HepG2 (cell line): ENCODE results near the gene CSMD2. TPM values are rescaled to one million over a fixed set of nuclear protein-coding genes. Genes with fewer than 3 reads are reported as not detected.

Experiments
- ATAC-seq: fragments of 200-7000 bp; cut with Tn5 transposase; 3 replicates; pipeline ENCODE4 v1.9.1; 2020; ENCODE audit warnings: mild to moderate bottlenecking, moderate library complexity
- BruUV-seq: library from RNA; stranded (reverse); fragments of 400-500 nt; replicated peaks from 2 replicates; lab custom pipeline; 2021; lab: Mats Ljungman, UMichigan
- CTCF ChIA-PET: fragments of 300-600 bp; formaldehyde crosslinking; extraction: SDS; loops from one replicate; lab custom pipeline; 2021; ENCODE audit warnings: low total read pairs, inconsistent platforms, low intra/inter-chr PET ratio; lab: Yijun Ruan, JAX
- POLR2A ChIA-PET: fragments of 350-600 bp; sonication (Branson Sonifier 250); formaldehyde crosslinking; loops from one replicate; lab custom pipeline; 2020; ENCODE audit warnings: antibody characterized with exemption, inconsistent platforms; lab: Yijun Ruan, JAX
- DNase-seq: peaks from one replicate; pipeline ENCODE4 v3.0.0-alpha.2; 2015; ENCODE audit warnings: low spot score
- FAIRE-seq: peaks from 3 replicates; lab custom pipeline; 2011; peaks lifted over from hg19 to GRCh38; lab: Jason Lieb, UNC
- H2AFZ ChIP-seq: one replicate; pipeline ENCODE4 v1.6.1; 2011; ENCODE audit warnings: low read length, inconsistent platforms
- H3K27ac ChIP-seq: fragments of 300-600 bp; 3 replicates; pipeline ENCODE4 v1.8.0; 2011; ENCODE audit warnings: mixed run types, mild to moderate bottlenecking, mixed read lengths, low read length, inconsistent platforms; ENCODE audit not compliant: insufficient read depth; ENCODE audit errors: extremely low read length
- H3K27me3 ChIP-seq, 2 experiments: fragments of 200-600 bp in 1 of 2; 2 replicates in 1 of 2; 3 replicates in 1 of 2; pipeline versions ENCODE4 v1.6.0 to v1.8.0; 2011; ENCODE audit warnings: low read length in 2 of 2, mild to moderate bottlenecking in 2 of 2, moderate library complexity in 2 of 2, inconsistent platforms in 1 of 2; ENCODE audit not compliant: insufficient read depth in 2 of 2, control insufficient read depth in 1 of 2
- H3K36me3 ChIP-seq, 2 experiments: fragments of 200-600 bp in 1 of 2; replicated peaks in 1 of 2; 2 replicates in 1 of 2; 3 replicates in 1 of 2; pipeline versions ENCODE4 v1.5.1 to v1.8.0; 2011; ENCODE audit warnings: low read length in 2 of 2, inconsistent platforms in 1 of 2; ENCODE audit not compliant: insufficient read depth in 2 of 2, control insufficient read depth in 1 of 2
- H3K4me1 ChIP-seq: 2 replicates; pipeline ENCODE4 v1.5.1; 2012; ENCODE audit warnings: low read length, inconsistent platforms; ENCODE audit not compliant: insufficient read depth
- H3K4me2 ChIP-seq: 2 replicates; pipeline ENCODE4 v1.6.0; 2011; ENCODE audit warnings: low read depth, low read length, inconsistent platforms
- H3K4me3 ChIP-seq, 3 experiments: fragments of 200-600 bp in 1 of 3; sonication (generic), shearing (Covaris generic) in 1 of 3; replicated peaks in 1 of 3; 2 replicates each; pipeline ENCODE4 v1.5.1; 2011 to 2016; ENCODE audit warnings: low read length in 3 of 3, inconsistent platforms in 2 of 3, low read depth in 2 of 3, mild to moderate bottlenecking in 2 of 3, control low read depth in 1 of 3, mixed read lengths in 1 of 3; ENCODE audit not compliant: insufficient read depth in 1 of 3
- H3K79me2 ChIP-seq: one replicate; pipeline ENCODE4 v1.6.1; 2011; ENCODE audit warnings: low read length, inconsistent platforms; ENCODE audit not compliant: insufficient read depth
- H3K9ac ChIP-seq: 2 replicates; pipeline ENCODE4 v1.6.0; 2011; ENCODE audit warnings: mild to moderate bottlenecking, low read depth, low read length, inconsistent platforms; ENCODE audit not compliant: insufficient read depth
- H3K9me3 ChIP-seq: 2 replicates; pipeline ENCODE4 v1.5.1; 2012; ENCODE audit warnings: mild to moderate bottlenecking, low read length
- H4K20me1 ChIP-seq: 2 replicates; pipeline ENCODE4 v1.6.0; 2011; ENCODE audit warnings: inconsistent platforms, mild to moderate bottlenecking, low read length, moderate library complexity; ENCODE audit not compliant: insufficient read depth
- ARHGAP35 ChIP-seq: sonication (generic); formaldehyde crosslinking; IDR thresholded peaks from 2 replicates; pipeline ENCODE4 v1.9.0; 2022; ENCODE audit warnings: mild to moderate bottlenecking, inconsistent platforms, moderate library complexity, missing genetic modification reagents, borderline replicate concordance
- GLMP ChIP-seq: sonication (generic); formaldehyde crosslinking; IDR thresholded peaks from 2 replicates; pipeline ENCODE4 v1.9.0; 2021; ENCODE audit warnings: missing genetic modification reagents, mild to moderate bottlenecking, borderline replicate concordance
- NCOA5 ChIP-seq: sonication (generic); formaldehyde crosslinking; IDR thresholded peaks from 2 replicates; pipeline ENCODE4 v1.4.0; 2020; ENCODE audit warnings: missing genetic modification reagents
- PAWR ChIP-seq: sonication (generic); formaldehyde crosslinking; IDR thresholded peaks from 2 replicates; pipeline ENCODE4 v1.4.0; 2020; ENCODE audit warnings: missing genetic modification reagents, mild to moderate bottlenecking, borderline replicate concordance
- POLR2A ChIP-seq, 2 experiments: IDR thresholded peaks; 2 replicates each; pipeline ENCODE4 v1.6.1; 2011; ENCODE audit warnings: low read depth in 2 of 2, low read length in 2 of 2, mild to moderate bottlenecking in 1 of 2, moderate library complexity in 1 of 2; ENCODE audit not compliant: insufficient read depth in 1 of 2
- RXRA ChIP-seq: sonication (generic); formaldehyde crosslinking; IDR thresholded peaks from 2 replicates; pipeline ENCODE4 v1.5.1; 2020; ENCODE audit warnings: missing genetic modification reagents
- SMYD3 ChIP-seq: sonication (generic); formaldehyde crosslinking; IDR thresholded peaks from 2 replicates; pipeline ENCODE4 v1.8.1; 2023; ENCODE audit warnings: mild to moderate bottlenecking, missing genetic modification reagents
- SRSF9 ChIP-seq: fragments of 200-400 bp; formaldehyde crosslinking; IDR thresholded peaks from 2 replicates; pipeline ENCODE4 v1.6.1; 2018; ENCODE audit warnings: borderline replicate concordance, mild to moderate bottlenecking, low read depth, low read length; ENCODE audit not compliant: insufficient read depth, poor library complexity, severe bottlenecking
- TMF1 ChIP-seq: sonication (generic); formaldehyde crosslinking; IDR thresholded peaks from 2 replicates; pipeline ENCODE4 v1.8.1; 2022; ENCODE audit warnings: low read depth, missing genetic modification reagents
- TRAFD1 ChIP-seq: sonication (generic); formaldehyde crosslinking; IDR thresholded peaks from 2 replicates; pipeline ENCODE4 v1.5.1; 2020; ENCODE audit warnings: missing genetic modification reagents, mild to moderate bottlenecking, borderline replicate concordance
- ZFP1 ChIP-seq: IDR thresholded peaks from 2 replicates; pipeline ENCODE4 v1.6.1; 2016
- ZFP36L2 ChIP-seq: sonication (generic); formaldehyde crosslinking; IDR thresholded peaks from 2 replicates; pipeline ENCODE4 v1.4.0; 2020; ENCODE audit warnings: missing genetic modification reagents
- ZNF652 ChIP-seq: IDR thresholded peaks from 2 replicates; pipeline ENCODE4 v1.6.1; 2016; ENCODE audit warnings: low read depth, borderline replicate concordance
- WGBS: methylation state at CpG from one replicate; pipeline ENCODE4 v1.1.6; 2017; ENCODE audit warnings: low lambda C conversion rate; 5-methylcytosine and 5-hydroxymethylcytosine counted together
- in situ Hi-C: cut with HindIII; loops from 2 replicates; pipeline ENCODE4 v1.10.0; 2017; ENCODE audit warnings: low pct_unique_long_range_greater_than_20kb; ENCODE audit not compliant: extremely low pct_ligation_motif_present
- intact Hi-C: fragments of 100-400 bp; cut with micrococcal nuclease; formaldehyde crosslinking; loops from one replicate; pipeline ENCODE4 v1.10.0; 2022; ENCODE audit not compliant: unreplicated experiment
- polyA plus RNA-seq, 8 experiments: library from polyadenylated mRNA; depleted of rRNA in 3 of 8; stranded (reverse) in 7 of 8; unstranded in 1 of 8; fragments of >200 nt; fragmentation: Illumina TruSeq in 4 of 8; extraction: Trizol in 4 of 8; gene quantifications; 2 replicates each; pipeline versions ENCODE4 v1.2.1 to v1.2.3, GENCODE V29; 2011 to 2016; ENCODE audit warnings: low read depth in 4 of 8, missing spikeins in 1 of 8, mixed read lengths in 1 of 8; ENCODE audit not compliant: insufficient read depth in 1 of 8
- total RNA-seq, 5 experiments: library from RNA; depleted of rRNA; stranded (reverse); fragments of >200 nt; fragmentation: Illumina TruSeq; extraction: Trizol; gene quantifications; 2 replicates each; pipeline ENCODE4 v1.2.3, GENCODE V29; 2016; ENCODE audit warnings: low read depth in 1 of 5
- TF ChIP-seq, protein P1 (sequence below): sonication (generic); formaldehyde crosslinking; IDR thresholded peaks from 2 replicates; pipeline ENCODE4 v1.9.0; 2022; ENCODE audit warnings: missing genetic modification reagents, mild to moderate bottlenecking, borderline replicate concordance
- TF ChIP-seq, protein P2 (sequence below): sonication (generic); formaldehyde crosslinking; IDR thresholded peaks from 2 replicates; pipeline ENCODE4 v1.5.1; 2020; ENCODE audit warnings: missing genetic modification reagents, mild to moderate bottlenecking, borderline replicate concordance

CSMD2 gene
- total and polyA plus RNA-seq, 2 of the 13 experiments (the other 11 are each of a cell fraction or from before 2014, with no cell fraction given) = not detected

GRCh38 chr1:34073028-34073695 is 91.9 kb downstream of the CSMD2 start:
- Histone ChIP-seq H3K27ac (no peak overlapping the region), H3K9me3 (0 out of 2 replicates have a peak, but pooled peaks cover 12% of the 10 kb centered on the region), H3K79me2 (no peaks in the 10 kb centered on the region), H2AFZ (no peak overlapping the region), H4K20me1 (no peaks in the 10 kb centered on the region), H3K4me2 (no peak overlapping the region), H3K4me3 (no peak overlapping the region), H3K27me3 (no peaks in the 10 kb centered on the region), H3K4me1 (no peaks in the 10 kb centered on the region), H3K9ac (no peak overlapping the region), H3K36me3 (no peaks in the 10 kb centered on the region)
- intact Hi-C loops (no loop called here), in situ Hi-C loops (no loop called here)
- no peak for TF ChIP-seq TMF1
- TF ChIP-seq GLMP (CRISPR knock-in tag) = no peak
- TF ChIP-seq POLR2A (IDR thresholded peaks at IDR 0.05; ENCODE audit: insufficient read depth in 1 of 2, low read depth in 2 of 2, low read length in 2 of 2) = no peak
- TF ChIP-seq SRSF9 = no peak
- TF ChIP-seq ZFP36L2 (CRISPR knock-in tag) = no peak
- no peak for TF ChIP-seq ARHGAP35
- no peak for TF ChIP-seq PAWR (CRISPR knock-in tag)
- no peak for TF ChIP-seq TRAFD1 (CRISPR knock-in tag)
- no peak for TF ChIP-seq RXRA (CRISPR knock-in tag)
- no peak for TF ChIP-seq SMYD3 (CRISPR knock-in tag)
- TF ChIP-seq, protein P1, sequence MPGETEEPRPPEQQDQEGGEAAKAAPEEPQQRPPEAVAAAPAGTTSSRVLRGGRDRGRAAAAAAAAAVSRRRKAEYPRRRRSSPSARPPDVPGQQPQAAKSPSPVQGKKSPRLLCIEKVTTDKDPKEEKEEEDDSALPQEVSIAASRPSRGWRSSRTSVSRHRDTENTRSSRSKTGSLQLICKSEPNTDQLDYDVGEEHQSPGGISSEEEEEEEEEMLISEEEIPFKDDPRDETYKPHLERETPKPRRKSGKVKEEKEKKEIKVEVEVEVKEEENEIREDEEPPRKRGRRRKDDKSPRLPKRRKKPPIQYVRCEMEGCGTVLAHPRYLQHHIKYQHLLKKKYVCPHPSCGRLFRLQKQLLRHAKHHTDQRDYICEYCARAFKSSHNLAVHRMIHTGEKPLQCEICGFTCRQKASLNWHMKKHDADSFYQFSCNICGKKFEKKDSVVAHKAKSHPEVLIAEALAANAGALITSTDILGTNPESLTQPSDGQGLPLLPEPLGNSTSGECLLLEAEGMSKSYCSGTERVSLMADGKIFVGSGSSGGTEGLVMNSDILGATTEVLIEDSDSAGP (CRISPR knock-in tag) = no peak
- TF ChIP-seq, protein P2, sequence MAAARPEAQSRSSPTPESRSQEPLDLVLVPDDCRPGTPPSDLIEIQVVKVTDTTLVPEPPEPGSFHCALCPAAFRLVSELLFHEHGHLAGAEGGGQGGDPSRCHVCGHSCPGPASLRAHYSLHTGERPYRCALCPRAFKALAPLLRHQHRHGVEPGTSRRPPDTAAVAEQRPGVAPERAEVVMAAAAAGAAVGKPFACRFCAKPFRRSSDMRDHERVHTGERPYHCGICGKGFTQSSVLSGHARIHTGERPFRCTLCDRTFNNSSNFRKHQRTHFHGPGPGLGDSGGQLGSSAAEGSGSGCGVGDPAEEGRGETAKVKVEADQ (CRISPR knock-in tag) = no peak
- no peak for TF ChIP-seq ZNF652 (CRISPR knock-in tag)
- TF ChIP-seq NCOA5 (CRISPR knock-in tag) = no peak
- no peak for TF ChIP-seq ZFP1
- 0% methylated on average over 3 of the region's 3 CpGs for WGBS
- ATAC-seq = no peak
- no peak for FAIRE-seq
- BruUV-seq = no TSS peak
- ChIA-PET POLR2A (no interaction called here), CTCF (no interaction called here)
- no peak for DNase-seq
